SK-N-SH (cell line): ENCODE measurements around the gene TMC1.
"Not testable (repeated sequence)": the region's sequence is repeated elsewhere in the genome, so short reads cannot be mapped to it uniquely, and the experiment has no call there.

Source experiments
- EZH2phosphoT487 ChIP-seq: fragments of 200-600 bp; sonication (generic); IDR thresholded peaks from 2 replicates; pipeline ENCODE4 v1.6.1; 2017; ENCODE audit warnings: low read depth, mixed run types, mild to moderate bottlenecking, antibody characterized with exemption, moderate library complexity, borderline replicate concordance
- POLR2AphosphoS5 ChIP-seq: IDR thresholded peaks from 2 replicates; pipeline ENCODE4 v1.6.1; 2012; ENCODE audit warnings: low read depth, low read length
- RCOR1 ChIP-seq: fragments of 150-350 bp; IDR thresholded peaks from 2 replicates; pipeline ENCODE4 v1.6.1; 2017; ENCODE audit warnings: antibody characterized with exemption, low read length
- REST ChIP-seq: IDR thresholded peaks from 2 replicates; pipeline ENCODE4 v1.6.1; 2012; ENCODE audit warnings: mild to moderate bottlenecking, low read depth, low read length, moderate library complexity
- TAF1 ChIP-seq: IDR thresholded peaks from 2 replicates; pipeline ENCODE4 v1.6.1; 2012; ENCODE audit warnings: low read depth, mild to moderate bottlenecking, low read length, moderate library complexity, borderline replicate concordance
- YY1 ChIP-seq: IDR thresholded peaks from 2 replicates; pipeline ENCODE4 v1.4.0; 2012; ENCODE audit warnings: low read depth, mild to moderate bottlenecking
- ZBTB33 ChIP-seq: IDR thresholded peaks from 2 replicates; pipeline ENCODE4 v1.4.0; 2012; ENCODE audit warnings: low read depth, borderline replicate concordance
- TF ChIP-seq, protein P1 (sequence below): fragments of 150-350 bp; IDR thresholded peaks from 2 replicates; pipeline ENCODE4 v1.6.1; 2017; ENCODE audit warnings: antibody characterized with exemption, low read length, low read depth, borderline replicate concordance
- TF ChIP-seq, protein P2 (sequence below): fragments of 200-600 bp; sonication (generic); IDR thresholded peaks from 2 replicates; pipeline ENCODE4 v1.6.1; 2017; ENCODE audit warnings: antibody characterized with exemption, mild to moderate bottlenecking, moderate library complexity

DNA sequence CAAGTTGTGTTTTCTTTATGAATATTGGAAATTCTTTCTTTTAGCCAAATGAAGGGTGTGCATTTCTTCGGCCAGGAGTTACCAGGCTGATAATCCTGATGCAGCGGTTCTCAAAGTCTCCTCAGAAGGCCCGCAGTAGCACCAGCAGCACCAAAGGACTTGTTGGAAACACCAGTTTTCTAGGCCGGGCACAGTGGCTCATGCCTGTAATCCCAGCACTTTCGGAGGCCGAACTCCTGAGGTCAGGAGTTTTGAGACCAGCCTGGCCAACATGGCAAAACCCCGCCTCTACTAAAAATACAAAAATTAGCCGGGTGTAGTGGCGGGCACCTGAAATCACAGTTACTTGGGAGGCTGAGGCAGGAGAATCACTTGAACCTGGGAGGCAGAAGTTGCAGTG, 397 bp upstream of the TMC1 start:
- TF ChIP-seq, protein P1, sequence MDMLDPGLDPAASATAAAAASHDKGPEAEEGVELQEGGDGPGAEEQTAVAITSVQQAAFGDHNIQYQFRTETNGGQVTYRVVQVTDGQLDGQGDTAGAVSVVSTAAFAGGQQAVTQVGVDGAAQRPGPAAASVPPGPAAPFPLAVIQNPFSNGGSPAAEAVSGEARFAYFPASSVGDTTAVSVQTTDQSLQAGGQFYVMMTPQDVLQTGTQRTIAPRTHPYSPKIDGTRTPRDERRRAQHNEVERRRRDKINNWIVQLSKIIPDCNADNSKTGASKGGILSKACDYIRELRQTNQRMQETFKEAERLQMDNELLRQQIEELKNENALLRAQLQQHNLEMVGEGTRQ, result not testable (repeated sequence)
- TF ChIP-seq POLR2AphosphoS5, RCOR1, ZBTB33, YY1, REST, TAF1, EZH2phosphoT487: not testable (repeated sequence)
- TF ChIP-seq, protein P2, sequence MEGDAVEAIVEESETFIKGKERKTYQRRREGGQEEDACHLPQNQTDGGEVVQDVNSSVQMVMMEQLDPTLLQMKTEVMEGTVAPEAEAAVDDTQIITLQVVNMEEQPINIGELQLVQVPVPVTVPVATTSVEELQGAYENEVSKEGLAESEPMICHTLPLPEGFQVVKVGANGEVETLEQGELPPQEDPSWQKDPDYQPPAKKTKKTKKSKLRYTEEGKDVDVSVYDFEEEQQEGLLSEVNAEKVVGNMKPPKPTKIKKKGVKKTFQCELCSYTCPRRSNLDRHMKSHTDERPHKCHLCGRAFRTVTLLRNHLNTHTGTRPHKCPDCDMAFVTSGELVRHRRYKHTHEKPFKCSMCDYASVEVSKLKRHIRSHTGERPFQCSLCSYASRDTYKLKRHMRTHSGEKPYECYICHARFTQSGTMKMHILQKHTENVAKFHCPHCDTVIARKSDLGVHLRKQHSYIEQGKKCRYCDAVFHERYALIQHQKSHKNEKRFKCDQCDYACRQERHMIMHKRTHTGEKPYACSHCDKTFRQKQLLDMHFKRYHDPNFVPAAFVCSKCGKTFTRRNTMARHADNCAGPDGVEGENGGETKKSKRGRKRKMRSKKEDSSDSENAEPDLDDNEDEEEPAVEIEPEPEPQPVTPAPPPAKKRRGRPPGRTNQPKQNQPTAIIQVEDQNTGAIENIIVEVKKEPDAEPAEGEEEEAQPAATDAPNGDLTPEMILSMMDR, result not testable (repeated sequence)
